Calu3 (cell line): Measurements from ENCODE around the gene LDAH. TPM values are rescaled to one million over a fixed set of nuclear protein-coding genes. Genes with fewer than 3 reads are reported as not detected.

Experiments used
- BruUV-seq: library from RNA; stranded (reverse); fragments of 400-500 nt; replicated peaks from 2 replicates; lab custom pipeline; 2021; lab: Mats Ljungman, UMichigan
- CTCF ChIA-PET: fragments of 300-600 bp; sonication (Branson Sonifier 250); formaldehyde crosslinking; loops from one replicate; lab custom pipeline; 2022; ENCODE audit warnings: antibody characterized with exemption; lab: Charles Lee
- DNase-seq: peaks from one replicate; pipeline ENCODE4 v3.0.0; 2022
- H3K27ac Mint-ChIP-seq: one replicate; pipeline ENCODE4 v1.8.0; 2022; ENCODE audit warnings: mixed read lengths; ENCODE audit not compliant: unreplicated experiment
- H3K27me3 Mint-ChIP-seq: one replicate; pipeline ENCODE4 v1.8.0; 2022; ENCODE audit warnings: mixed read lengths; ENCODE audit not compliant: unreplicated experiment
- H3K36me3 Mint-ChIP-seq: one replicate; pipeline ENCODE4 v1.8.0; 2022; ENCODE audit warnings: mild to moderate bottlenecking, moderate library complexity, mixed read lengths; ENCODE audit not compliant: insufficient read depth, unreplicated experiment
- H3K4me1 Mint-ChIP-seq: one replicate; pipeline ENCODE4 v1.8.0; 2022; ENCODE audit warnings: mild to moderate bottlenecking, low read depth, mixed read lengths; ENCODE audit not compliant: unreplicated experiment
- H3K4me3 Mint-ChIP-seq: one replicate; pipeline ENCODE4 v1.8.0; 2022; ENCODE audit warnings: mild to moderate bottlenecking, low read depth, moderate library complexity, mixed read lengths; ENCODE audit not compliant: unreplicated experiment
- H3K9me3 Mint-ChIP-seq: one replicate; pipeline ENCODE4 v1.8.0; 2022; ENCODE audit warnings: low read depth, mixed read lengths; ENCODE audit not compliant: unreplicated experiment
- intact Hi-C: fragments of 100-400 bp; cut with micrococcal nuclease; formaldehyde crosslinking; loops from one replicate; pipeline ENCODE4 v1.10.0; 2022; ENCODE audit not compliant: unreplicated experiment
- total RNA-seq: library from RNA; stranded (reverse); gene quantifications from 2 replicates; pipeline ENCODE4 v1.2.3, GENCODE V29; 2022
- TF ChIP-seq, protein P1 (sequence below): fragments of 200-600 bp; IDR thresholded peaks from one replicate; pipeline ENCODE4 v1.8.0; 2022; ENCODE audit warnings: antibody characterized with exemption; ENCODE audit not compliant: unreplicated experiment

Gene LDAH
- total RNA-seq, 1 experiment from 2014 or later = 18.1 TPM

- TF ChIP-seq, protein P1, sequence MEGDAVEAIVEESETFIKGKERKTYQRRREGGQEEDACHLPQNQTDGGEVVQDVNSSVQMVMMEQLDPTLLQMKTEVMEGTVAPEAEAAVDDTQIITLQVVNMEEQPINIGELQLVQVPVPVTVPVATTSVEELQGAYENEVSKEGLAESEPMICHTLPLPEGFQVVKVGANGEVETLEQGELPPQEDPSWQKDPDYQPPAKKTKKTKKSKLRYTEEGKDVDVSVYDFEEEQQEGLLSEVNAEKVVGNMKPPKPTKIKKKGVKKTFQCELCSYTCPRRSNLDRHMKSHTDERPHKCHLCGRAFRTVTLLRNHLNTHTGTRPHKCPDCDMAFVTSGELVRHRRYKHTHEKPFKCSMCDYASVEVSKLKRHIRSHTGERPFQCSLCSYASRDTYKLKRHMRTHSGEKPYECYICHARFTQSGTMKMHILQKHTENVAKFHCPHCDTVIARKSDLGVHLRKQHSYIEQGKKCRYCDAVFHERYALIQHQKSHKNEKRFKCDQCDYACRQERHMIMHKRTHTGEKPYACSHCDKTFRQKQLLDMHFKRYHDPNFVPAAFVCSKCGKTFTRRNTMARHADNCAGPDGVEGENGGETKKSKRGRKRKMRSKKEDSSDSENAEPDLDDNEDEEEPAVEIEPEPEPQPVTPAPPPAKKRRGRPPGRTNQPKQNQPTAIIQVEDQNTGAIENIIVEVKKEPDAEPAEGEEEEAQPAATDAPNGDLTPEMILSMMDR = no peak
- CTCF ChIA-PET = no interaction called here
- intact Hi-C loops = no loop called here
- Mint-ChIP-seq H3K4me1 (no peaks in the 10 kb centered on the region), H3K27me3 (no peaks in the 10 kb centered on the region), H3K36me3 (no peaks in the 10 kb centered on the region), H3K9me3 (no peaks in the 10 kb centered on the region), H3K27ac (no peak overlapping the region), H3K4me3 (no peak overlapping the region)
- DNase-seq = no peak
- no TSS peak for BruUV-seq
Observed at GRCh38 chr2:20812779-20813178, 10.1 kb downstream of the LDAH start.

- H3K27me3 Mint-ChIP-seq = no peaks in the 10 kb centered on the region
- no TSS peak for BruUV-seq
- H3K4me3 Mint-ChIP-seq = no peak overlapping the region
- intact Hi-C loops = no loop called here
- CTCF ChIA-PET = interaction anchor here (0.6 kb wide), 1 partner anchor 821 kb away, joined by 3 read pairs; no protein-coding TSS in a partner anchor
- TF ChIP-seq, protein P1 = no peak
- H3K36me3 Mint-ChIP-seq = no peaks in the 10 kb centered on the region
- no peaks in the 10 kb centered on the region for H3K4me1 Mint-ChIP-seq
- no peak overlapping the region for H3K27ac Mint-ChIP-seq
- no peak for DNase-seq
- no peaks in the 10 kb centered on the region for H3K9me3 Mint-ChIP-seq
Observed at GRCh38 chr2:20806286-20806685, 16.6 kb downstream of the LDAH start.

GRCh38 chr2:20803974-20804373 lies 18.9 kb downstream of the LDAH start:
- no peaks in the 10 kb centered on the region for H3K27me3 Mint-ChIP-seq
- no peak overlapping the region for H3K27ac Mint-ChIP-seq
- DNase-seq = no peak
- BruUV-seq = no TSS peak
- intact Hi-C loops = no loop called here
- TF ChIP-seq, protein P1 = no peak
- no peaks in the 10 kb centered on the region for H3K36me3 Mint-ChIP-seq
- H3K9me3 Mint-ChIP-seq = no peaks in the 10 kb centered on the region
- H3K4me1 Mint-ChIP-seq = no peaks in the 10 kb centered on the region
- H3K4me3 Mint-ChIP-seq = no peak overlapping the region
- CTCF ChIA-PET = no interaction called here

DNA sequence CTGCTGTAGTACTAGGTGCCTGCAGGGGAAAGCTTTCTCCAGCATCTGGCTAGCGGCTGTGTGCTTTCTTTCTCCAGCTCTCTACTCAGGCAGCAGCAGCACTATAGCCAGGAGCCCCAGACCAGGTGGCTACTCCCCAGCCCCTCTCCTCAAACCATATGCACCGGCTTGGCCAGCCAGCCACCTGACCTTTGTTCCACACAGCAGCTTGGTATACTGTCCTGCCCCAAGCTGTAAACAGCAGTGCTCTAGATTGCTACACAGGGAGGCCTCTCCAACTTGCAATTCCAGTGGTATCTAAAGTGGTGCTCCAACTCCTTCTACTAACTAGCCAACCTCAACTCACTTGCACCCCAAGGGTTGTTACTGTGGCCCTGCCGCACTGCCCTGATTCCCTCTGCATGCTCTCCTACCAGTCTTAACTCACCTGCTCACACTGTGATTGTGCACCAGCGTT lies 19.6 kb downstream of the LDAH start:
- intact Hi-C loops = no loop called here
- no TSS peak for BruUV-seq
- CTCF ChIA-PET = no interaction called here
- no peaks in the 10 kb centered on the region for H3K4me1 Mint-ChIP-seq
- H3K9me3 Mint-ChIP-seq = no peaks in the 10 kb centered on the region
- TF ChIP-seq, protein P1 = no peak
- H3K36me3 Mint-ChIP-seq = no peaks in the 10 kb centered on the region
- H3K4me3 Mint-ChIP-seq = no peak overlapping the region
- H3K27ac Mint-ChIP-seq = no peak overlapping the region
- H3K27me3 Mint-ChIP-seq = no peaks in the 10 kb centered on the region
- no peak for DNase-seq
